GM19193 (cell line): ENCODE data around the gene ARF1.

Experiments
- POLR2A ChIP-seq: IDR thresholded peaks from 4 replicates; pipeline ENCODE4 v1.6.1; 2011; ENCODE audit not compliant: insufficient read depth, insufficient read length; ENCODE audit errors: extremely low read depth

ARF1 gene

DNA sequence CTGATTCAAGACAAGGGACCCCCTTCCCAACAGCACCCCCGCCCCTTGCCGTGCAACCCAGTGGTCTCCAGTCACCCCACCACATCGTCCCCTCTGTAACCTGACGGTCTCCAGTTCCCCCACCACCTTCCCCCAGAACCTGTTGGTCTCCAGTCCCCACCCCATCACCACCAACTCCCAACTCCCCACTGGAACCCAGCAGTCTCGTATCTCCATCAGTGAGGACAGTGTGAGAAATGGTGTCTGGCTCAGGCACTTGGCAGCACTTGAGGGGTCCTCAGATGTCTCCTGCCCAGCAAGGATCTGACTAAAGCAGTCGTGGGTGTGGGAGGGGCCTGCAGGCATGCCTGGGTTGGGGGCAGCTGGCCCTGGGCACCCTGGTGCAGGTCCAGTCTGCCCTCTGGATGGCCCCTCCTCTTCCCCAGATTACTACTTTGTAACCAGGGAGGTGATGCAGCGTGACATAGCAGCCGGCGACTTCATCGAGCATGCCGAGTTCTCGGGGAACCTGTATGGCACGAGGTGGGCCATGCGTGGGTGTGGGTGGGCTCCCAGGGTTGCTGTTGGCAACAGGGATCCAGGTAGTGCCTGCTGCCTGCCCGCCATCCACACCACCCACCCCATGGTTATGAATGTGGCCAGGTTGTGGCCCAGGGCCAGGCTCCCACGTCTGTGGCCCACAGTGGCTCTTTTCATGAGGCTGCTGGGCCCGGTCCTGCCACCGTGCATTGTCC, 64.1 kb downstream of the ARF1 start:
- no peak for TF ChIP-seq POLR2A

DNA sequence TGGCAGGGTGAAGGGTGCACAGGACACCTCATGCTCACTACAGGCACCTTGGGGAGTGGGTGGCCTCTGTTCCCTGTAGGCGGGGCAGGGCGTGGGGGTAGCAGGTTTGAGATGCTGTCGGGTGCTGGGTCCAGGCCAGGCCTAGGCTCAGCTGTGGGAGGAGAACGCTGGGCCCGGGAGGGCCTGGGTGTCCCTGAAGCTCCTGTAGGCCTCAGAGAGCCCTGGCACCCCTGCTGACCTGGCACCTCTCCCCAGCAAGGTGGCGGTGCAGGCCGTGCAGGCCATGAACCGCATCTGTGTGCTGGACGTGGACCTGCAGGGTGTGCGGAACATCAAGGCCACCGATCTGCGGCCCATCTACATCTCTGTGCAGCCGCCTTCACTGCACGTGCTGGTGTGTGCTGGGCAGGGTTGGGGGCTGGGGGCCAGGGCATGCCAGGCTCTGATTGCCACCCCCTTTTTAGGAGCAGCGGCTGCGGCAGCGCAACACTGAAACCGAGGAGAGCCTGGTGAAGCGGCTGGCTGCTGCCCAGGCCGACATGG, 64.7 kb downstream of the ARF1 start:
- no peak for TF ChIP-seq POLR2A

DNA sequence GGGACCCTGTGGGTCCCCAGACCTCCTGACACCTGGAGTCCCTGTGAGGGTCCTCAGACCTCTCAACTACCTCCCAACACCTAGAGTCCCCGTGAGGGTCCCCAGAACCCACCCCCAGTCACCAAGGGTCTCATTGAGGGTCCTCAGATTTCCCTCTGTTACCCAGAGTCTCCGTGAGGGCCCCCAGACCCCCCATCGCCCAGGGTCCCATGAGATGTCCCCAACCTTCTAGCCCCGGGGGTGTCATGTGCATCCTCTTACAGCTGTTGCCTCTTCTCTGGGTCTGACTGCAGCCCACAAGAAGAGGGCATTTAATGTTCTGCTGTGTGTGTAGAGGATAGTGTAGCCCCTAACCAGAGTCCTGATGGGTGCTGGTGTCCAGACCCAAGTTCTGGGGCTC, 65.3 kb downstream of the ARF1 start:
- no peak for TF ChIP-seq POLR2A

DNA sequence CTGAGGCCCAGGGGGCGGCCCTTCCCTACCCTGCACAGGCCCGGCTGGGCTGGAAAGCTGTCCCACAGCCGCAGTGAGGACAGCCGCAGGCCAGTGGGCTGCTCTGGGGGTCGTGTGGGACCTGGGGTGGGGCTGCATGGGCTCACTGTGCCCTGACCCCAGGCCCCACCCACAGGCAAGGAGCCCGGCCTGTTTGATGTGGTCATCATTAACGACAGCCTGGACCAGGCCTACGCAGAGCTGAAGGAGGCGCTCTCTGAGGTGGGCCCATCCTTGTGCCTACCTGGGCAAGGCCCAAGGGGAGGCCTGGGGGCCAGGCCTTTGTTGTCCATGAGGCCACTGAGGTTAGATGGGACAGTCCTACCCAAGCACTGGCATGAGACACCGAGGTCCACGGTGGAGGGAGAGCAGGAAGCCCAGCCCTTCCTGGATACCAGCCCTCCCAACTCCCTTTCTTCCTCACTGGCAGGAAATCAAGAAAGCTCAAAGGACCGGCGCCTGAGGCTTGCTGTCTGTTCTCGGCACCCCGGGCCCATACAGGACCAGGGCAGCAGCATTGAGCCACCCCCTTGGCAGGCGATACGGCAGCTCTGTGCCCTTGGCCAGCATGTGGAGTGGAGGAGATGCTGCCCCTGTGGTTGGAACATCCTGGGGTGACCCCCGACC, 65.8 kb downstream of the ARF1 start:
- TF ChIP-seq POLR2A, result no peak
